GM19351 (cell line): ENCODE data around the gene LOXL1.

Source experiments
- ATAC-seq: cut with Tn5 transposase; IDR thresholded peaks from one replicate; pipeline ENCODE4 v1.9.1; 2021; ENCODE audit warnings: mild to moderate bottlenecking, moderate library complexity; ENCODE audit not compliant: unreplicated experiment

The LOXL1 gene, protein sequence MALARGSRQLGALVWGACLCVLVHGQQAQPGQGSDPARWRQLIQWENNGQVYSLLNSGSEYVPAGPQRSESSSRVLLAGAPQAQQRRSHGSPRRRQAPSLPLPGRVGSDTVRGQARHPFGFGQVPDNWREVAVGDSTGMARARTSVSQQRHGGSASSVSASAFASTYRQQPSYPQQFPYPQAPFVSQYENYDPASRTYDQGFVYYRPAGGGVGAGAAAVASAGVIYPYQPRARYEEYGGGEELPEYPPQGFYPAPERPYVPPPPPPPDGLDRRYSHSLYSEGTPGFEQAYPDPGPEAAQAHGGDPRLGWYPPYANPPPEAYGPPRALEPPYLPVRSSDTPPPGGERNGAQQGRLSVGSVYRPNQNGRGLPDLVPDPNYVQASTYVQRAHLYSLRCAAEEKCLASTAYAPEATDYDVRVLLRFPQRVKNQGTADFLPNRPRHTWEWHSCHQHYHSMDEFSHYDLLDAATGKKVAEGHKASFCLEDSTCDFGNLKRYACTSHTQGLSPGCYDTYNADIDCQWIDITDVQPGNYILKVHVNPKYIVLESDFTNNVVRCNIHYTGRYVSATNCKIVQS

DNA sequence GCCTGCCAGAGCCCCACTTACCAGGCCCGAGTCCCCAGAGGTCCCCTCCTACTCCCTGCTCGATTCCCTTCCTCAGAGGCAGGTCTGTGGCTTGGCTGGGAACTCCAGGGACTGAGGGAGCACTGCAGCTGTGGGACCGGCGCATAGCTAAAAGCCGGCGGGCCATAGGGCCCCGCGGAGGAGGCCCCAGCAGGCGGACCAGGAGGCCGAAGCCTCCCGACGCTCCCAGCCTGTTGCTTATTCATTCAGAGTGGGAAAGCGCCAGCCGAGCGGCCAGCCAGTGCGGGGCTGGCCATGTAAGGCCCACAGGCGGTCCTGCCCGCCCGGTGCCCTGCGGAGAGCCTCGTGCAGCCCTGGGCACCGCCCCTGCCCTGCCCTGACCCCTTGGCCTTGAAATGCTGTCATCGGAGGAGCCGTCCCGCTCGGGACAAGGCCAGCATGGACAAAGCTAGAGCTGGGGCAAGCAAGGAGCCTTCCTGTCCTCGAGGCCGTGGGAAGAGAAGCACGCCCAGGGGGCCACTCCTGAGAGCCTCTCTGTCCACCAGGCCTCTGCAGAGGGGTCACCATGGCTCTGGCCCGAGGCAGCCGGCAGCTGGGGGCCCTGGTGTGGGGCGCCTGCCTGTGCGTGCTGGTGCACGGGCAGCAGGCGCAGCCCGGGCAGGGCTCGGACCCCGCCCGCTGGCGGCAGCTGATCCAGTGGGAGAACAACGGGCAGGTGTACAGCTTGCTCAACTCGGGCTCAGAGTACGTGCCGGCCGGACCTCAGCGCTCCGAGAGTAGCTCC is at the start of gene LOXL1:
Gene LOXL1, plus strand, starts transcription at position 244 of the 784 bp plus-strand sequence. Its CDS starts 322 bp downstream, at position 566.
- no peak for ATAC-seq

DNA sequence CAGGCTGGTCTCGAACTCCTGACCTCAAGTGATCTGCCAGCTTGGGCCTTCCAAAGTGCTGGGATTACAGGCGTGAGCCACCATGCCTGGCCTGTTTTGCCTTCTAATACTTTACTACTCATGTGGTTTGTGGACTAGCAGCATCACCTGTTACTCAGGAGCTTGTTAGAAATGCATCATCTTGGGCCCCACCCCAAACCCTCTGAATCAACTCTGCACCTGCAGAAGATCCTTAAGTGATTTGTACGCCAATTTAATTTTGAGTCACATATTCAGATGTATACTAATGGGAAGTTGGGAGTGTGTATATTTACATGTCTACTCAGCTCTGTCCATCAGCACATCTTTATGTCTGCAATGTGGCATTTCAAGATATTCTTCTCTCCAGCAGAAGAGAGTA is 46.8 kb upstream of the LOXL1 start:
- no peak for ATAC-seq

DNA sequence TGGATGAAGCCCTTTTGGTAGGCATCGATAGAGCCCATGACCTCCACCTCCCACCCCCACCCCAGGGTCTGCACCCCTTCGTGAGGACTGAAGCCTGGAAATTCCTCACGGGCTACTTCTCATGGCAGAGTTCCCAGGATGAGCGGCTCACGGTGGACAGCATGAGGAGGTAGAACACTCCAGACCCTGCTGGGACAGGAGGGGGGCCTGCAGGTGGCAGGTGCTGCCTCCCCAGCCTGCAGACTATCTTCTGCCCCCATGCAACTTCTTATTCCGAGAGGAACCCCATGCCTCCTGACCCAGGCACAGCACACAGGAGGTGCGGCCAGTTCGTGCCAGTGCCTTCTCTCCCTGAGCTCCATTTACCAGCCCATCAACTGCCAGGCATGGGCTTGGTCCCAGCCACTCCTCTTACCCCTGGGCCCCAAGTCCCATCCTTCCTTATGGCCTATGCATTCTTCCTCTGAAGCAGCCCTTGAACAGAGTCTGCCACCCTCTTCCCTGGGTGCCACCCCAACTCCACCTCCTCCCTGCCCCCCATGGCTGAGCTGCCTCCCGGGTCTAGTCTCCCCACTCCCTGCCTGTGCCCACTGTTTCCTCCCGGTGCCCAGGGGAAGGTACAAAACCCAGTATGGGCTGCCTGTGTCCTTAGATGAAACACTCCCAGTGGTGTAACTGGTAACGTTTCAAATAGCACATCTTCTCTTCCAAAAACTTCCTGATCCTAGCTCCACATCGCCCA is 44.5 kb upstream of the LOXL1 start:
- no peak for ATAC-seq

DNA sequence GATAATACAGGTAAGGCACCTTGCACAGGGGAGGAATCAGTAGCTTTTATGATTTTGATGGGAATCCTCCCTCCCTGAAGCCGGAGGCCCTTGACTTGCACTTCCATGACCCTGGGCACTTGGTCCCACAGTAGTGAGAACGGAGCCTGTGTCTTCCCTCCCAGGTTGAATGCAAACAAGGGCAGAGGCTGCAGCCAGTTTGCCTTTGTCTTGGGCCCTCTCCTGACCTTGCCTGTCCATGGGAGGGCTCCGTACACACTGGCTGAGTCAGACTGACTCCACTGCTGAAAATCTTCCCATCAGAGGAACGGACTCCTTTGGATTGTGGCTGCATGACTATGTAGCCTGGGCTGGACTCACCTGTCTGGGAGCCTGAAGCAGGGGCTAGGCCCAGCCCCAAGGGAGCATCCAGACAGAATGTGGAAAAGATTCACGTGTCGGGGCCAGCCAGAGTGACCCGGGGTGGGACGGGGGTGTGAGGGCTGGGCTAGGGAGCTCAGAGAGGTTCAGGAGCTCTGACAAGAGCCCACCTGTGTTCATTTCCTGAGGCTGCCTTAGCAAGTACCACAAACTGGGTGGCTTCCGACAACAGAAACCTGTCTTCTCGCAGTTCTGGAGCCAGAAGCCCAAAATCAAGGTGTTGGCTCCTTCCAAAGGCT is 43.4 kb upstream of the LOXL1 start:
- no peak for ATAC-seq

DNA sequence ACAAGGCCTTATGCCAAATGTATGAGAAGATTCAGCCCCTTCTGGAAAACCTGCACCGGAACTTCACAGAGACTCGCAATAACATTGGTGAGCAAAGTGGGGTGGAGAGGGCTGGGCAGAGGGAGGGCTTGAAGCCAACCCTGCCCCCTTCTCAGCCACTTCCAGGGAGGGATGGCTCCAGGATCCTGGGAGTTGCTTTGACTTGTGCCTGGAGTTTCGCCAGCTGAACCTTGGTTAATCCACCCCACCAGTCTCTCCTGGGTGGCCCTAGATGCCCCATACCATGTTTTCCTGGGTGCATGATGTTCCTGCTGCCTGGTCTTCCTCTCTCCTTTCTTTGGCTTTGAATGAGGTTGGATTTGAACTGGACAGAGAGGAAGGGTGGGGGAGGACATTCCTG is 42.1 kb upstream of the LOXL1 start:
- no peak for ATAC-seq

DNA sequence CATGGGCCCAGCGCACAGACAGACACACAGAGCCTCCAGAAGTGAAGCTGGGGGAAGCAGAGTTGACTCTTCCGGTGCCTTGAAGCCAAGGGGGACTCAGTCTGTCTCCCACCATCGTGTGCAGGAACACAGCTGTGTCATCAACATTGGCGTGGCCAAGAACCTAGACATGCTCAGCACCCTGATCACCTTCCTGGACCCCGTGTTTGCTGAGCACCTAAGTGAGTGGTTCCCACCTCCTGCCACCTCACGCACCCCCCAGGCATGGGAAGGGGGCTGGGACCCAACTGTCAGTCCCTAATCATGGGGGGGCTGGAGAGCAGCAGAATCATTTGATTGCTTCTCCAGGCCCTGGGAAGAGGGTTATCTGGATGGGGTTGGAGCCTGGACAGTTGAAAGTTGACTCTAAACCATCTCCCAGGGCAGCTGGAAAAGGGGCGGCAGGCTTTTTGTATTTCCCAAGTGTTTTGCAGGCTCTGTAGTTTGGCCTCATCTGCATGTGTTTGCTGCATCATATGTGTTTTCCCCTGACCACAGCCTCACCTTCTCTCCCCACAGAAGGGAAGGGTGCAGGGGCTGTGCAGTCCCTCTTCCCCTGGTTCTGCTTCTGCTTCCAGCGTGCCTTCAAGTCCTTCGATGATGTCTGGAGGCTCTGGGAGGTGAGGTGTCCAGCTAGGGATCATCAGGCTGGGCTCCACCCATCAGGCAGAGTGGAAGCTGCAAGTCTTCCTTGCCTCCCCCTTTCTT is 40.1 kb upstream of the LOXL1 start:
- ATAC-seq: no peak

DNA sequence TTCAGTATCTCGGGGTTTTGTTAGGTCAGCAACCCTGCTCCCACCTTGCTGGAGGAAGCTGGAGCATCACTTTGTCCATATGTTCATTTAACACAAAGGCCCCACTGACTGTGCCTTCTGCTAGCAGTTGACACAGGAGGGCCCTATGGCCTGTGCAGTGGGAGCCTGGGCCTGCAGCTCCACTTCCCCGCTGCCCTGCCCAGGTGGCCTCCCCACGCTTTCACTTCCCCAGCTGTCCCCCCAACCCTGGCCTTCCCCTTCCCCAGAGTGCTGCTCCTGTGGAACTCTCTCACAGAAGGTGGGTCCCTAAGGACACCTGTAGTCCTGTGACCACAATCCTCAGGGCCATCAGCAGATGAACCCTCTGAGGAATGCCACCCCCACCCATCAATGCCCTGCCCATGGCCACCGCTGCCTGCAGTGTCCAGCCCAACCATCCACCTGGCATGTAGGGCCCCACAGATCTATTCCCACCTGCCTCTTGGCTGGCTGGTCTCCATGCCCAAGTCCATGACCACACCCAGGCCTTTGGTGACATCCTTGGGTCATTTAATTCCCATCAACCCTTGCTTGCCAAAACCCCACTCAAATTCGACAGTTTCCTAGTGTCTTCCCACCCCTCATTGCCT is 39.4 kb upstream of the LOXL1 start:
- ATAC-seq: no peak

DNA sequence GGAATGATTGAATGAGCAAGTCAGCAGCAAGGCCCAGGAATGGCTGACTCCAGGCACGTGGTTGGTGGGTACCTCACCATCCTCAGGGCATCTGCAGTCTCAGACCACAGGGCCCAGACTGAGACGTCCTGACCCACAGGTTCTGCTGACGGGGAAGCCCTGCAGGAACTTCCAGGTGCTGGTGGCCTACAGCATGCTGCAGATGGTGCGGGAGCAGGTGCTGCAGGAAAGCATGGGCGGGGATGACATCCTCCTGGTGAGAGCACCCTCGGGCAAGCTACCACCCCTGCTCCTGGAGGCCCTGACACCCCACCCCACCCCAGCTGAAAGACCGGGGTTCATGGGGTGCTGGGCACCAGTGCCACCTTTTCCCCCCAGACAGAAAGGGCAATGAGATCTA is 38.8 kb upstream of the LOXL1 start:
- ATAC-seq: no peak

DNA sequence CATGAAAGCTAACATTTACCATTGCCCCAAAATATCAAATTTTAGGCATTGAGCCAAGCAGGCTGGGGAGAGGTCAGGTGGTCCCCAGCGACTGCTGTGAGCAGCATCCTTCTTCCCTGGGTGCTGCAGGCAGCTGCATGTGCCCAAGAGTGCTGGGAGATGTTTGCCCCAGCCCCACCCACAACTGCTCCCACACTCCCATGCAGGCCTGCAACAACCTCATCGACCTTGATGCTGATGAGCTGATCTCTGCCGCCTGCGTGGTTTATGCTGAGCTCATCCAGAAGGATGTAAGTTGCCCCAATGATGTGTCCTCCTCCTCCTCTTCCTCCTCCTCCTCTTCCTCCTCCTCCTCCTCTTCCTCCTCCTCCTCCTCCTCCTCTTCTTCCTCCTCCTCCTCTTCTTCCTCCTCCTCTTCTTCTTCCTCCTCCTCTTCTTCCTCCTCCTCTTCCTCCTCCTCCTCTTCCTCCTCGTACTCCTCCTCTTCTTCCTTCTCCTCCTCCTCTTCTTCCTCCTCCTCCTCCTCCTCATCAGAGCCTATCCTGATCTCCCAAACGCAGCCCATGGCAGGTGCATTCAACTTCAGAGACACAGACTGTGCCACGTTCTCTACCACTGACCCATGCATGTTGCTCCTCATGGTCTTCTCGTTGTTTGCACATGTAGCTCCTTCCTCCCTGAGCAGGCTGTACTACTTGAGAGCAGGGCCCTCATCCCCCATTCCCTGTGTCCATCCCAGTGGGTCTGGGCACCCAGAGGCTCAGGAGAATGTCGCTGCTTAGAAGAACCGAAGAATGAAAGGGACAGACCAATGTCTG is 37.8 kb upstream of the LOXL1 start:
- no peak for ATAC-seq

DNA sequence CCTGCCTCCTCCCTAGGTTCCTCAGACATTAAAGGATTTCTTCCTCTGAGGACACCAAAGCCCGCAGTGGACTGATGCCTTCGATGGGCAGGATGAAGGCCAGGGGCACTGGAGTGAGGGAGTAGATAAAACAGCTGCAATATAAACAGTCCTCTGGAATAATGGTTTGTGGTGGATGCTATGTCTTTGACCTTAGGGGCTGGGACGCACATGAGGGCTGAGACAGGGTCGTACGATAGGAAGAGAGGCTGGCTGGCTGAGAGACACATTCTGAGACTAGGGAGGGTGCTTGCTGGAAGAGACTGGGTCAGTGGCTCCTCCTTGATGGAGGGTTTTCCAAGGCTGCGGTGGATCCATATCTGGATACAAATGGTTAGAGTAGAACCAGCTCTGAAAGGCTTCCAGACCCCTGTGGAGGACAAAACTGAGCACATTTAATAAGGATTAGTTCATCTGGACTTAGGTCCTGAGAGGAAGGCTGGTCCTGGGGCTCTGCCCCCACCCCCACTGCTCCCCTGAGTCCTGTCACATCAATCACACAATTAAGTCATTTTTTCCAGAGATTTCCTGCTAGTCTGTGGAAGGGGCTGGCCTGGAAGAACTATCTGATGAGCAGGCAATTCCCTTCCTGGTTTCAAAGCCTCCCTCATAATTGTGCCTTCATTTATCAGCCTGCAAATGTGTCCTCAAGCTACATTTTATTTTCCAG is 37.1 kb upstream of the LOXL1 start:
- ATAC-seq: no peak

DNA sequence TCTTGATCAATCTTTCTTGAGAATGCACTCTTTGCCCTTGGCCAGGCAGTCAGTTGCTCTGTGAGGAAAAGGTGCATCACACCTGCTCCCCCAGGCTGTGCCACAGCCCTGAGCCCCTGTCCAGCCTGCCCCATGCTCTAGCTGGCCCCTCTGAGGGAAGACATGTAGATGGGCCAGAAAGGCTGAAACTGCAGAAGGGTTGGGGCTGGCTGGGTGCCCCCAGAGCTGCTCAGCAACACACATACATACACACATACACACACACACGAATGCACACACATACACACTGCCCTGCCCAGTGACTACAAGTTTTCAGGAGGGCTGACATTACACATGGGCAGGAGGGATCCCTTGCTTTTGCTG is 36.5 kb upstream of the LOXL1 start:
- ATAC-seq: no peak

DNA sequence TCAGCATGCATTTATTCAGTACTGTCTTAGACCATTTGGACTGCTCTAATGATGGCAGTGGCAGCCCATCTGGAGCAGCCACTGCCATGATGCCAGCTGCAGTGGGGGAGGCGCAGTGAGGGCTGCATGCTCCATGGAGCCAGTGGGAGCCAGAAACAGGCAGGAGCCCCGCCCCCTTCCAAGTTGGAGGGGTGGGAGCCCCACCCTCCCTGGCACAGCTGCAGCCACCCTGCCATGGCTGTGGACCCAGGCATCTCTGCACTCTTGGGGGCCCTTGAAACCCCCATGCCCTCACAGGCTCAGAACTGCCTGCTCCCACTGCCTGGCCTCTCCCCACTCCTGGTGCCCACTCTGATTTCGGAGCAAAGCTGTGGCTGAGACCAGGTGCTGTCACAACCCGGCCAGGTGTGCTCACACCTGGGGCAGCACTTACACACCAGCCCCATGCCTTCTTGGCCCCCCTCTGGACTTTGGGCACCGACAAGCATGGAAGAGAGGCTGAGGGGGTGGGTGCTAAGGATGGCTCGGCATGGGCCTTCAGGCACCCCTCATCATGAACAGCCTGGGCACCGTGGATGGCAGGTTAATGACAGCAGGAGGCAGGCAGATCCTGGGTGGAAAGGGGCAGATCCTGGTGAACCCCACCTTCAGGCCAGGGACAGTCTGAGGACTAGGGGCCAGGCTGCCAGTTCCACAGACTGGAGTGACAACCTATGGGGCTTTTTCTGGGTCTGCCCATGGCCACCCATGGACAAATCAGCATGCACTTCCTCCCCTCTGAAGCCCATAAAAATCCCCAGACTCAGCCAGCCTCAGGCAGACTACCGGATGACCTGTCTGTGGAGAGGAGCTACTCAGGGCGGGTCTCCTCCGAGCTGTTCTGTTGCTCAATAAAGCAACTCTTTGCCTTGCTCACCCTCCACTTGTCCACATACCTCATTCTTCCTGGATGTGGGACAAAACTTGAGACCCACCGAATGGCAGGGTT is 34.6 kb upstream of the LOXL1 start:
- no peak for ATAC-seq

DNA sequence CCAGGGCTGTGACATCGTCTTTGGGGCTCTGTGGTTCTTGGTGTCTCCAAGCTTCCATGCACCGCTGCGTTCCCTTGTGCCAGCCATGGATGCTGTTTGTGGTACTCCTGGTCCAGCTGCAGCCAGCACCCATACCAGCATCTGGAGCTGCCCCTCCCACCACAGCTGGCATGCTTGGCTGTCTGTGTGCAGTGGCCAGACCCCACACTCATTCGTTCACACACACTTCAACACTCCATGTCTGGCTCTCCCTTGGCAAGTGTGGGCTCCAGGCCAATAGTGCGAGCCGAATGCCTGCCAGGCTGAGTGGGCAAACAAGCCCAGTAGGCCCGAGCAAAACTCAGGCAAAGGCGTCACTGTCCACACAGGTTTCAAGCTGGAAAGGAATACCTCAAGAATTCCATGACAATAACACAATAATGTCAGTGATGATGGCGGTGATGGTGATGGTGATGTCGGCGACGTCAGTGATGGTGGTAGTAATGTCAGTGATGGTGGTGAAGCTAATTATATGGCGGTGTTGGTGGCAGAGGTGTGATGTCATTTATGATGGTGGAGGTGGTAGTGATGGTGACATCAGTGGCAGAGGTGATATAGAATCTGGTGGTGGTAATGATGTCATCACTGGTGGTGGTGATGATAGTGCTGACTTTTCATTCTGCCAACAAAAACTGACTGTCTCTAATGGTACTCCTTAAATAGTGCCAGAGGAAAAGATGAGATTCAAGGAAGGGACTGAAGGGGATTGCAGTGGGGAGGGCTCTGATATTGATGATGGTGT is 33.6 kb upstream of the LOXL1 start:
- ATAC-seq: no peak

DNA sequence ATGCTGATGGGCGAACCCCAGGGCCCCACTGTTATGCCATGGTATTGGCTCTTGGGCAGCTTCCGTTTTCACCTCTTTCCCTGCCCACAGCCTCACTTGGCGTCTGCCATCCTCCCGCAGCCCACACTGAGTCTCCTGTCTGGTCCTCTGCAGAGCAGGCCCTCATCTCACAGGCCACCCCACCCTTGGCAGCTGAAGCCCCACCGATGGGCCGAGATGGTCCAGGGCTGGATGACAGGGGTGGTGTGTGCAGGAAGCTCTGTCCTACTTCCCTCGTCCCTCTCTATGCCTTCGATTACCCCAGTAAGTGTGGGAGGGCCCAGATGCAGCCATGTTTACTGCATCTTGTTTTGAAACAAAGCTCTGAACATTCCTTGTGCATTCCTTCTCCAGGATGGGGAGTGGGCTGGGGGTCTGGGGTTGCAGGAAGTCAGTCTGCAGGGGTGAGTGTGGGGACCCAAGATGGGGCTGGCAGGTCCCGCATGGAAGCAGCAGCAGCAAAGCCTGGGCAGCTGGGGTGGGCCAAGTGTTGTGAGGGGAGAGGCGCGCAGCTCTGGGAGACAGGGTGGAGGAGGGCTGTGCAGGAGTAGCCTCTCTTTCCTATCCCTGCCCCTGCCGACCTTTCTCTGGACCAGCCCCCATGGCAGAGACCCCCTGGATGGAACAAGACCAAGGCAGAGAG is 32.0 kb upstream of the LOXL1 start:
- ATAC-seq: no peak

DNA sequence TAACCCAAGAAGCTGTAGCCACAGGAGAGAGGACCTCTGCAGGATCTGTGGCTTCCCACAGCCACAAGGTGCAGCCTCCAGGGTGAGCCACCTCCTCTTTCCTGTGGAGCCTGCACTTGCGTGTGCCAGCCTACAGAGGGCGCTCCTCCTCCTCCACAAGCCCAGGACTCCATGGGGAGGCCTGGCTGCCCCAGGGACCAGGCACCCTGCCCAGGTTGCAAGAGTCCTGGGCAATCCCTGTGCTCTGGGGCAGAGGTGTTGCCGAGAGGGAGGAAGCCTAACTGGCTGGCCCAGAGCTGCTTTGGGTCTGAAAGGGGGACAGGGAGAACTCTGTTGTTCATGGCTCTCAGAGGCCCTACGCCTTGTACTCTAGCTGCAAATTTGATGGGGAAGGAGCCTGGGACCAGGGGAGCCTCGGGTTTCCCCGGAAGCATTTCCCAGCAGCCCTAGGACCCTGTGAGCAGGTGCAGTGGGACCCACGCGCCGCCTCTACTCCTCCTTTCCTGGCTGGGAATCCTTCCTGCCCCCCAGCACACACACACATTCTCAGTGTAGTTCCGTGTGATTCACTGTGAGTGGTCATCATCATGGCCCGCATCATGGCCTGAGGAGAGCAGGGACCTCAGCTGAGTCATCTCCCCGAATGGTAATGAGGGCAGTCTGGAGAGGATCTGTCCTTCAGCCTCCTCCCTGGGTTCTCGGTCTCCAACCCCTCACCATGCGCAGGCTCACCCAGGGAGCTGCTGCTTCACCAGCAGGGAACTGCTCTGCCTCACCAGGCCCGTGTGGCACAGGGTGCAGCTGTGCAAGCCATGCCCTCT is 28.6 kb upstream of the LOXL1 start:
- ATAC-seq: no peak
